Neural cell (in vitro differentiated cells): ENCODE data around the gene GSTM2. TPM values are rescaled to one million over a fixed set of nuclear protein-coding genes. Genes with fewer than 3 reads are reported as not detected.

Experiments
- H2AFZ ChIP-seq: fragments of 200-600, 300-800 bp; sonication (generic), shearing (Covaris generic); 2 replicates; pipeline ENCODE4 v1.6.0; 2014; ENCODE audit warnings: low read depth, mild to moderate bottlenecking, antibody characterized with exemption, low read length, moderate library complexity
- H3F3A ChIP-seq: fragments of 200-600 bp; shearing (Covaris generic); 2 replicates; pipeline ENCODE4 v1.6.1; 2016; ENCODE audit warnings: mild to moderate bottlenecking, moderate library complexity, mixed read lengths, antibody characterized with exemption, low read length; ENCODE audit not compliant: insufficient read depth, poor library complexity, severe bottlenecking
- H3K27ac ChIP-seq: fragments of 200-600, 300-800 bp; sonication (generic), shearing (Covaris generic); 2 replicates; pipeline ENCODE4 v1.5.1; 2014; ENCODE audit warnings: mild to moderate bottlenecking, low read length, moderate library complexity
- H3K27me3 ChIP-seq: fragments of 300-800, 200-600 bp; sonication (generic), shearing (Covaris generic); 2 replicates; pipeline ENCODE4 v1.6.0; 2014; ENCODE audit warnings: mild to moderate bottlenecking, low read depth, low read length, moderate library complexity; ENCODE audit not compliant: insufficient read depth
- H3K36me3 ChIP-seq: fragments of 300-800, 200-600 bp; sonication (generic), shearing (Covaris generic); 2 replicates; pipeline ENCODE4 v1.5.1; 2014; ENCODE audit warnings: mild to moderate bottlenecking, antibody characterized with exemption, low read length, moderate library complexity; ENCODE audit not compliant: insufficient read depth
- H3K4me2 ChIP-seq: fragments of 300-800, 200-600 bp; sonication (generic), shearing (Covaris generic); 2 replicates; pipeline ENCODE4 v1.6.0; 2014; ENCODE audit warnings: mild to moderate bottlenecking, low read length
- H3K4me3 ChIP-seq: fragments of 300-800, 200-600 bp; sonication (generic), shearing (Covaris generic); 2 replicates; pipeline ENCODE4 v1.5.1; 2014; ENCODE audit warnings: mild to moderate bottlenecking, low read length, moderate library complexity
- H3K79me2 ChIP-seq: fragments of 200-600 bp; shearing (Covaris generic); replicated peaks from 2 replicates; pipeline ENCODE4 v1.6.0; 2014; ENCODE audit warnings: mild to moderate bottlenecking, low read length, moderate library complexity; ENCODE audit not compliant: insufficient read depth
- H3K9ac ChIP-seq: fragments of 300-800, 200-600 bp; sonication (generic), shearing (Covaris generic); 2 replicates; pipeline ENCODE4 v1.6.1; 2016; ENCODE audit warnings: mild to moderate bottlenecking, low read length, mixed read lengths
- H3K9me2 ChIP-seq: fragments of 200-600 bp; shearing (Covaris generic); 2 replicates; pipeline ENCODE4 v1.6.1; 2016; ENCODE audit warnings: mild to moderate bottlenecking, low read length, mixed read lengths; ENCODE audit not compliant: insufficient read depth
- H3K9me3 ChIP-seq: fragments of 200-600, 300-800 bp; sonication (generic), shearing (Covaris generic); 2 replicates; pipeline ENCODE4 v1.6.1; 2016; ENCODE audit warnings: mild to moderate bottlenecking, mixed run types, low read length, moderate library complexity, mixed read lengths
- H4K20me1 ChIP-seq: fragments of 200-600 bp; shearing (Covaris generic); 2 replicates; pipeline ENCODE4 v1.6.1; 2016; ENCODE audit warnings: mild to moderate bottlenecking, mixed run types; ENCODE audit not compliant: insufficient read depth
- CTCF ChIP-seq: fragments of 450-650 bp; IDR thresholded peaks from 2 replicates; pipeline ENCODE4 v1.5.1; 2014; ENCODE audit warnings: antibody characterized with exemption, mild to moderate bottlenecking, moderate library complexity; ENCODE audit not compliant: poor library complexity, severe bottlenecking
- EP300 ChIP-seq: fragments of 450-650 bp; conservative IDR thresholded peaks from 2 replicates; pipeline ENCODE4 v1.6.1; 2014; ENCODE audit warnings: antibody characterized with exemption, mild to moderate bottlenecking, moderate library complexity; ENCODE audit not compliant: poor library complexity, severe bottlenecking
- EZH2 ChIP-seq: fragments of 200-600, 300-800 bp; shearing (Covaris generic), sonication (generic); IDR thresholded peaks from 2 replicates; pipeline ENCODE4 v1.6.1; 2014; ENCODE audit warnings: antibody characterized with exemption, low read length, borderline replicate concordance, mild to moderate bottlenecking; ENCODE audit not compliant: insufficient read depth, poor library complexity, severe bottlenecking
- MXI1 ChIP-seq: fragments of 450-650 bp; conservative IDR thresholded peaks from 2 replicates; pipeline ENCODE4 v1.6.1; 2014; ENCODE audit warnings: antibody characterized with exemption, mild to moderate bottlenecking; ENCODE audit not compliant: poor library complexity, severe bottlenecking
- POLR2AphosphoS5 ChIP-seq: IDR thresholded peaks from 2 replicates; pipeline ENCODE4 v1.6.1; 2012
- RAD21 ChIP-seq: fragments of 450-650 bp; conservative IDR thresholded peaks from 2 replicates; pipeline ENCODE4 v1.6.1; 2014; ENCODE audit warnings: antibody characterized with exemption, mild to moderate bottlenecking, moderate library complexity
- REST ChIP-seq: IDR thresholded peaks from 2 replicates; pipeline ENCODE4 v1.6.1; 2012; ENCODE audit warnings: borderline replicate concordance
- SMC3 ChIP-seq: fragments of 450-650 bp; conservative IDR thresholded peaks from 2 replicates; pipeline ENCODE4 v1.6.1; 2014; ENCODE audit warnings: antibody characterized with exemption, mild to moderate bottlenecking, moderate library complexity; ENCODE audit not compliant: poor library complexity
- TAF1 ChIP-seq: IDR thresholded peaks from 2 replicates; pipeline ENCODE4 v1.6.1; 2012; ENCODE audit warnings: low read depth
- polyA plus RNA-seq: library from polyadenylated mRNA; depleted of rRNA; stranded (reverse); fragments of >200 nt; gene quantifications from 2 replicates; pipeline ENCODE4 v1.2.3, GENCODE V29; 2014

The GSTM2 gene
- polyA plus RNA-seq, 1 donor from 2014 or later = 6.8 TPM

DNA sequence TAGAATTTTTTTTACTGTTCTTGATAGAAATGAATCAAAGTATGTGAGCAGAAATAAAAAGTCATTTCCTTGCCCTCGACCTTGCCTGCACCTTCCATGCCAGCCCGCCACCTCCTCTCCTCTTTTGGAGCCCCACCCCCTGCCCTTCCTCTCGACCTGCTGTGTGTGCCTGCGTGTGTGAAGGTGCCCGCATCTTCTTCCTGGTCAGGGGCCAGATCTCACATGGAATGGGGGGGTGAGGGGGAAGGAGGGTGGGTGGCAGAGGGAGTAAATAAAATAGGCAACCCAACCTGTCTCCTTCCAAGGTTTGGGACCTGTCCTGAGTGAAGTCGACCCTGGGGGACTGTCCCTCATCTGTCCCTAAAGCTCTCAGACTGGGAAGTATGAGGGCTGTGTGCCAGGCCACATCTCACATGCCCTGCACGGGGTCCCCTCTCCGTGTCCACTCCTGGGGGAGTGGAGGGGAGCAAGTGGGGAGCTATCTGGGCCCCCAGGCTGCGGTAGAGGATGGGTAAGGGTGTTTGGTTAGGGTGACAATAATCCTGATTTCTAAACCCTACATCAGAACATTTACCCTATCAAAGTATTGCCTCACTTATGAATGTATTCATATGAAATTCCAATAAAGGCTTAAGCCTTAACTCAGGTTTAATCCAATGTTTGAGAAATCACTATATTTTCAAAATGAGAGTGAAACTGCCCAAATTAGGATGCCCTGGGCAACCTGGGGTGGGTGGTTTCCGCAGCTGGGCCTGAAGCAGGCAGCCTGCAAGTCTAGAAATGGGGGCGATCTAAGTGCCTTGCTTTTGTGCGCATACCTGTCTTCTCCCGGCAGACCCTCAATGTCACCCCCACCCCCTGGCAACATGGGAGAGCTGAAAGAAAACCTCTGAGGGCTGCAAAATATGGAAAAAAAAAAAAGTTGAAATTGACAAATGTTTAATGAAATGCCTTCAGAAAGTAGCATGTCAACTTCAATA is 32.8 kb upstream of the GSTM2 start:
- Histone ChIP-seq H3K9me3 (no peaks in the 10 kb centered on the region), H3K36me3 (no peaks in the 10 kb centered on the region), H3K4me2 (no peak overlapping the region), H3K4me3 (no peak overlapping the region), H4K20me1 (no peaks in the 10 kb centered on the region), H3K9ac (no peak overlapping the region), H3K79me2 (no peaks in the 10 kb centered on the region), H3K27ac (no peak overlapping the region), H3K27me3 (no peaks in the 10 kb centered on the region), H2AFZ (no peak overlapping the region), H3F3A (no peaks in the 10 kb centered on the region), H3K9me2 (no peaks in the 10 kb centered on the region)
- TF ChIP-seq REST = no peak
- no peak for TF ChIP-seq CTCF
- no peak for TF ChIP-seq SMC3
- no peak for TF ChIP-seq EP300
- no peak for TF ChIP-seq POLR2AphosphoS5
- no peak for TF ChIP-seq EZH2
- no peak for TF ChIP-seq TAF1
- TF ChIP-seq MXI1 = no peak
- TF ChIP-seq RAD21 = no peak

DNA sequence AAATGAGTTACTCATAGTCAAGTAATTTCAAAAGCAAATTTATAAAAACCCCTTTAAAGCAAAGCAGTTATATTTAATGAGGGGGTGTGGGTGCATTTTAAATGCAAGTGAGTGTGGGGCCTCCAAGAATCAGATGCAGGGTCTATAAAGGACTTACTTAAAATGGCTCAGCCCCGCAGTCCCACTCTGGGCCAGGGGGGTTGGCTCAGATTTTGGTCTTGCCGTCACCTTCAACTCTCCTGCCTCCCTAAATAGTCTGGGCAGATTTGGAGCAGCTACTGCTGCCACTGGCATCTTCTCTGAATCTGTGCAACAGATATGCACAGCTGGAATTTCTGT is 32.0 kb upstream of the GSTM2 start:
- Histone ChIP-seq H3K27me3 (no peaks in the 10 kb centered on the region), H3K36me3 (no peaks in the 10 kb centered on the region), H3K4me3 (no peak overlapping the region), H3K4me2 (no peak overlapping the region), H3K27ac (no peak overlapping the region), H2AFZ (no peak overlapping the region), H3K9me3 (no peaks in the 10 kb centered on the region), H3F3A (no peaks in the 10 kb centered on the region), H4K20me1 (no peaks in the 10 kb centered on the region), H3K79me2 (no peaks in the 10 kb centered on the region), H3K9ac (no peak overlapping the region), H3K9me2 (no peaks in the 10 kb centered on the region)
- no peak for TF ChIP-seq REST
- TF ChIP-seq EZH2 = no peak
- no peak for TF ChIP-seq CTCF
- TF ChIP-seq EP300 = no peak
- TF ChIP-seq TAF1 = no peak
- no peak for TF ChIP-seq MXI1
- no peak for TF ChIP-seq RAD21
- TF ChIP-seq SMC3 = no peak
- no peak for TF ChIP-seq POLR2AphosphoS5
